GM23248 (cell line): Measurements from ENCODE around the gene PLPPR4. TPM values are rescaled to one million over a fixed set of nuclear protein-coding genes. Genes with fewer than 3 reads are reported as not detected.

Experiments
- DNase-seq: peaks from one replicate; pipeline ENCODE4 v3.0.0-alpha.2; 2015
- H2AFZ ChIP-seq: fragments of 200-600 bp; sonication (generic); 2 replicates; pipeline ENCODE4 v1.6.1; 2016; ENCODE audit warnings: antibody characterized with exemption
- H3F3A ChIP-seq: fragments of 200-600 bp; sonication (generic); 2 replicates; pipeline ENCODE4 v1.6.1; 2016; ENCODE audit warnings: mild to moderate bottlenecking, antibody characterized with exemption, mixed run types; ENCODE audit not compliant: insufficient read depth
- H3K27ac ChIP-seq: fragments of 200-600 bp; sonication (generic); 2 replicates; pipeline ENCODE4 v1.5.1; 2016; ENCODE audit warnings: mild to moderate bottlenecking
- H3K27me3 ChIP-seq: fragments of 200-600 bp; sonication (generic); replicated peaks from 2 replicates; pipeline ENCODE4 v1.6.1; 2016; ENCODE audit warnings: mild to moderate bottlenecking; ENCODE audit not compliant: insufficient read depth
- H3K36me3 ChIP-seq: fragments of 200-600 bp; sonication (generic); 2 replicates; pipeline ENCODE4 v1.6.1; 2016; ENCODE audit warnings: low read depth, mild to moderate bottlenecking
- H3K4me1 ChIP-seq: fragments of 200-600 bp; sonication (generic); 2 replicates; pipeline ENCODE4 v1.6.1; 2016; ENCODE audit warnings: mild to moderate bottlenecking; ENCODE audit not compliant: insufficient read depth
- H3K4me2 ChIP-seq: fragments of 200-600 bp; sonication (generic); one replicate; pipeline ENCODE4 v1.6.1; 2016; ENCODE audit warnings: mild to moderate bottlenecking; ENCODE audit not compliant: unreplicated experiment
- H3K4me3 ChIP-seq: fragments of 200-600 bp; sonication (generic); 2 replicates; pipeline ENCODE4 v1.5.1; 2016; ENCODE audit warnings: mild to moderate bottlenecking
- H3K79me2 ChIP-seq: fragments of 200-600 bp; sonication (generic); 2 replicates; pipeline ENCODE4 v1.6.1; 2016; ENCODE audit warnings: mild to moderate bottlenecking; ENCODE audit not compliant: insufficient read depth
- H3K9ac ChIP-seq: fragments of 200-600 bp; sonication (generic); 2 replicates; pipeline ENCODE4 v1.6.1; 2016; ENCODE audit warnings: mild to moderate bottlenecking
- H3K9me2 ChIP-seq: fragments of 200-600 bp; sonication (generic); 2 replicates; pipeline ENCODE4 v1.6.1; 2016; ENCODE audit warnings: mixed run types, mild to moderate bottlenecking, moderate library complexity; ENCODE audit not compliant: insufficient read depth
- H3K9me3 ChIP-seq: fragments of 200-600 bp; sonication (generic); one replicate; pipeline ENCODE4 v1.6.1; 2017; ENCODE audit warnings: low read depth
- H4K20me1 ChIP-seq: fragments of 200-600 bp; sonication (generic); 2 replicates; pipeline ENCODE4 v1.6.0; 2016; ENCODE audit not compliant: insufficient read depth
- EZH2 ChIP-seq: fragments of 200-600 bp; sonication (generic); IDR thresholded peaks from 2 replicates; pipeline ENCODE4 v1.6.1; 2018; ENCODE audit warnings: antibody characterized with exemption, mild to moderate bottlenecking; ENCODE audit not compliant: insufficient read depth, poor library complexity, severe bottlenecking
- EZH2phosphoT487 ChIP-seq: fragments of 200-600 bp; sonication (generic); IDR thresholded peaks from 2 replicates; pipeline ENCODE4 v1.6.1; 2018; ENCODE audit warnings: antibody characterized with exemption, moderate library complexity, mild to moderate bottlenecking, low read depth; ENCODE audit not compliant: insufficient read depth
- WGBS, 2 experiments: methylation state at CpG; one replicate each; pipeline ENCODE4 v1.1.6; 2015 to 2017; ENCODE audit warnings: low lambda C conversion rate in 2 of 2, low coverage in 1 of 2; ENCODE audit errors: missing lambda C conversion rate in 2 of 2; 5-methylcytosine and 5-hydroxymethylcytosine counted together
- in situ Hi-C: fragments of 300-500 bp; cut with MboI; formaldehyde crosslinking; loops from 2 replicates; pipeline ENCODE4 v1.15.0; 2020
- polyA plus RNA-seq: library from polyadenylated mRNA; unstranded; fragments of >200 nt; fragmentation: Nextera tagmentation; extraction: Ambion mirVana; gene quantifications from 2 replicates; pipeline ENCODE4 v1.2.1, GENCODE V29; 2016
- total RNA-seq: library from RNA; depleted of rRNA; stranded (reverse); fragments of >200 nt; shearing (Covaris generic); gene quantifications from 2 replicates; pipeline ENCODE4 v1.2.3, GENCODE V29; 2014

Gene PLPPR4
- total and polyA plus RNA-seq, 2 experiments from 2014 or later: 0.79 to 1.7 TPM

DNA sequence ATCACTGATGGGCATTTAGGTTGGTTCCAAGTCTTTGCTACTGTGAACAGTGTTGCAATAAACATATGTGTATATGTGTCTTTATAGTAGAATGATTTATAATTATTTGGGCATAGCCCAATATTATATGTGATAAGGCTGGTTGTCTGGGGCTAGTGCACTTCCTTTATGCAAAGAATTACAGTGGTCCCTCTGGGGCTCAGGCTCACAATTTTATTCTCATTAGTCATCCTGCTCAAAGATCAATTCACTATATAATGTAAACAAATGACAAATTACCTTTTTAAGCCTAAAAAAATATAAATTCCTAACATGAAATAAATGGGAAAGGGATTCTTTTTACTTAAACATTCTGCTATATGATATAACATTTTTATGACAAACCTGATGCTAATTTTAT is 5.0 kb downstream of the PLPPR4 start:
- H3K36me3 ChIP-seq: no peaks in the 10 kb centered on the region
- DNase-seq: no peak

DNA sequence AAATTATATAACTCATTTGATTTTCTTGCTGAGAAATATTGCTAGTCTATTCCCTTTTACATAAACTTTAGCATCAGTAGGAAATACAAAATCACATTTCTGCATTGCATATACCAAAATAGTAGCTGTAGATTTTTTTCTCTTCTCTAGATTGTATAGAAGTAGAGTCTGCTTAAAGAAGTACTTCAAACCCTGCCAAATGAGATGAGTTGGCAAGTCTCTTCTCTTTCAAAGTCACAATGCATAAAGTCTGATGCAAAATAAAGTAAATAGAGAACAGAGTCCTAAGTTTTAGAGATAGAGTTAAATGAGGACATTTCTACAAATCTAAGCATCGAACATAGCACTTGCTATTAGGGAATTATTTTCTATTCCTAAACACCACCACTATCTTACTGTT is 6.4 kb downstream of the PLPPR4 start:
- no peaks in the 10 kb centered on the region for H3K79me2 ChIP-seq
- TF ChIP-seq EZH2 (no peak), EZH2phosphoT487 (no peak)
- peaks cover 18% of the 10 kb centered on the region for H3F3A ChIP-seq
- H3K27me3 ChIP-seq: no peaks in the 10 kb centered on the region
- no peak overlapping the region for H2AFZ ChIP-seq
- H3K9me3 ChIP-seq: no peaks in the 10 kb centered on the region
- in situ Hi-C loops: no loop called here
- H3K36me3 ChIP-seq: no peaks in the 10 kb centered on the region
- no peaks in the 10 kb centered on the region for H4K20me1 ChIP-seq
- no peak overlapping the region for H3K9ac ChIP-seq
- no peaks in the 10 kb centered on the region for H3K9me2 ChIP-seq
- H3K27ac ChIP-seq: no peak overlapping the region
- 53 to 55% methylated on average over 1 of the region's 1 CpG for WGBS, 2 experiments
- H3K4me2 ChIP-seq: no peak overlapping the region
- H3K4me3 ChIP-seq: no peak overlapping the region
- no peak for DNase-seq
- peaks cover 12% of the 10 kb centered on the region for H3K4me1 ChIP-seq

More for the DNA sequence above, 5.0 kb downstream of the PLPPR4 start:
- no peak overlapping the region for H3K4me3 ChIP-seq
- no peak overlapping the region for H2AFZ ChIP-seq
- no peaks in the 10 kb centered on the region for H4K20me1 ChIP-seq
- H3K9me2 ChIP-seq: no peaks in the 10 kb centered on the region
- H3K4me2 ChIP-seq: no peak overlapping the region
- in situ Hi-C loops: no loop called here
- no peaks in the 10 kb centered on the region for H3K27me3 ChIP-seq
- no peak overlapping the region for H3K27ac ChIP-seq
- H3K9ac ChIP-seq: no peak overlapping the region
- TF ChIP-seq EZH2 (no peak), EZH2phosphoT487 (no peak)
- peaks cover 23% of the 10 kb centered on the region for H3F3A ChIP-seq
- no peaks in the 10 kb centered on the region for H3K9me3 ChIP-seq
- H3K4me1 ChIP-seq: peaks cover 12% of the 10 kb centered on the region
- no peaks in the 10 kb centered on the region for H3K79me2 ChIP-seq

DNA sequence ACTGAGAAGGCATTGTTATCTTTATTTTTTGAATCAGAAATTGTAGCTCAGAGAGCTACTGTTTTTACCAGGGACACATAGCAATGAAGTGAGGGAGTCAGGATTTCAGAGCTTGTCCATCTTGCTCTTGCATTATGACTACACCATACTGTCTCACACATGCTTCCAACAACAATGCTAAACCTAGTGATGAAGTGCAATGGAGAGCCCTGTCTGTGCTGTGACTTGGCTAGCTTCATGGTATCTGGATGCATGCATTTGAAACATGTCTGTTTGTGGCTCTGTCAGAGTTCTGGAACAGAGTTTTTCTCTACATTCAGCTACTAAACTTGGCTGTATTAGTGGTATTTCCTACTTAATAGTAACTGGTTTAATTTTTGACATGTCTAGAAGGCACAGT is 7.0 kb downstream of the PLPPR4 start:
- no peaks in the 10 kb centered on the region for H3K36me3 ChIP-seq
- no peaks in the 10 kb centered on the region for H3K9me3 ChIP-seq
- no peak overlapping the region for H3K4me3 ChIP-seq
- in situ Hi-C loops: no loop called here
- no peak for DNase-seq
- peaks cover 13% of the 10 kb centered on the region for H3F3A ChIP-seq
- H3K27me3 ChIP-seq: no peaks in the 10 kb centered on the region
- H3K4me1 ChIP-seq: peaks cover 9% of the 10 kb centered on the region
- H2AFZ ChIP-seq: no peak overlapping the region
- H3K79me2 ChIP-seq: no peaks in the 10 kb centered on the region
- H3K27ac ChIP-seq: no peak overlapping the region
- no peaks in the 10 kb centered on the region for H4K20me1 ChIP-seq
- TF ChIP-seq EZH2: no peak
- TF ChIP-seq EZH2phosphoT487: no peak
- H3K4me2 ChIP-seq: no peak overlapping the region
- no peaks in the 10 kb centered on the region for H3K9me2 ChIP-seq
- no peak overlapping the region for H3K9ac ChIP-seq

DNA sequence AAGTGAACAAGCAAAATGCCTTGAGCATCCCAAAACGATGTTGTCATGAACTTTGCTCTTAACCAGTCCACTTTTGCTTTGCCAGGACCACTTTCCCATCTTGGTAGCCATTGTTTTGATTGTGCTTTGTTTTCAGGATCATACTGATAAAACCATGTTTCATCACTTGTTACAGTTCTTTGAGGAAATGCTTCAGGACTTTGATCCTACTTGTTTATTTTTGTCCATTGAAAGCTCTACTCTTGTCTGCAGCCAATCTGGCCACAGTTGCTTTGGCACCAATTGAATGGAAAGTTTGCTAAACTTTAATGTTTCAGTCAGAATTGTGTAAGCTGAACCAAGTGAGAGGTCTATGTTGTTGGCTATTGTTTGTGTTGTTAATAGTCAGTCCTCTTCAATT is 12.8 kb downstream of the PLPPR4 start:
- Histone ChIP-seq H3K4me2 (no peak overlapping the region), H3K27me3 (no peaks in the 10 kb centered on the region), H3K36me3 (no peaks in the 10 kb centered on the region), H2AFZ (no peak overlapping the region), H4K20me1 (0 out of 2 replicates have a peak, but pooled peaks cover 4% of the 10 kb centered on the region), H3K9me3 (peaks cover 4% of the 10 kb centered on the region), H3K9me2 (no peaks in the 10 kb centered on the region), H3F3A (no peaks in the 10 kb centered on the region), H3K9ac (no peak overlapping the region), H3K4me3 (no peak overlapping the region), H3K79me2 (no peaks in the 10 kb centered on the region), H3K27ac (no peak overlapping the region), H3K4me1 (no peaks in the 10 kb centered on the region)
- TF ChIP-seq EZH2phosphoT487 (no peak), EZH2 (no peak)
- DNase-seq: no peak
- WGBS, 2 experiments: 5 to 11% methylated on average over 1 of the region's 1 CpG
- in situ Hi-C loops: no loop called here

DNA sequence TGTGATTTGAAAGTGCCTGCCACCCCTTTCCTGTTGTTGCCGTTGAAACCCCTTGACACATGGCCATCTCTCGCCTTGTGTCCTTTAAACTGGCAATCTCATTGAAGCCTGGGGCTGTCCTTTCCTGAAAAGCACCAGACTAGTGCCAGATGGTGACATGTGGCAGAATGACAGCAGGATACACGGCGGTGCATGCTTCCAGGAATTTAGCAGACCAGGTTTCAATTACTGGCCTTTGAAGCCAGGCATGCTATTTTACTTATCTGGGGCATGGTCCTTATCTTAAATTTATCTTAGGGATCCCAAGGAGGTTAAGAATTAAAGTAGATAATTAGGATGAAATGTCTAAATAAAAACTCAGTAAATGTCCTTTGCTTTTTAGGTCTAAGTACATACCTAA is 15.2 kb downstream of the PLPPR4 start:
- in situ Hi-C loops: no loop called here
- no peak for DNase-seq

More for the DNA sequence above, 15.2 kb downstream of the PLPPR4 start:
- Histone ChIP-seq H4K20me1 (0 out of 2 replicates have a peak, but pooled peaks cover 4% of the 10 kb centered on the region), H3K9me2 (no peaks in the 10 kb centered on the region), H3K9me3 (peaks cover 4% of the 10 kb centered on the region), H3K27me3 (no peaks in the 10 kb centered on the region), H3K4me3 (no peak overlapping the region), H3K27ac (no peak overlapping the region), H3K9ac (no peak overlapping the region), H3K79me2 (no peaks in the 10 kb centered on the region), H2AFZ (no peak overlapping the region), H3K4me1 (no peaks in the 10 kb centered on the region), H3F3A (no peaks in the 10 kb centered on the region), H3K4me2 (no peak overlapping the region), H3K36me3 (no peaks in the 10 kb centered on the region)
- TF ChIP-seq EZH2 (no peak), EZH2phosphoT487 (no peak)
- 10 to 17% methylated on average over 4 of the region's 4 CpGs for WGBS, 2 experiments
